ENCODE measurements around the gene TNRC6A. TPM values are rescaled to one million over a fixed set of nuclear protein-coding genes. Genes with fewer than 3 reads are reported as not detected.

The TNRC6A gene
- total RNA-seq, 2 experiments from 2014 or later = 27.7 to 28.9 TPM

DNA sequence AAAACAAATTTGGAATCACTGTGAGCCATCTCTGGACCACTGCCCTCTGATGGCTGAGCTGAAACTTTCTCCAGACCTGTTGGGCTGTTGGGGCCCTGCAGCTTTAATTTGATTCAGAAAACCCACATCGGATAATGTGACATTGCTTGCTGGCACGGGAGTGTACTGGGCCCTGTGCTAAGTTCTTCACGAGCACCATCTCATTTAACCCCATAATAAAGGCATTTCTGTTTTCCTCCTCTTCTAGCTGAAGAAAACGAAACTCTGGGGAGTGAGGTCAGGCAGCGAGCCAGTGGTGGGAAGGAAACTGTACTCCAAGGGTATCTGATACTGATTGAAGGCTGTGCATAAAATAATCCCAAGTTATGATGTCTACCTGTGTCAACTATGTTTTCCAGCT, 34.5 kb upstream of the TNRC6A start:
- no peak for DNase-seq
- ChIA-PET CTCF (no interaction called here), POLR2A (no interaction called here)
- Mint-ChIP-seq H3K4me3 (no peak overlapping the region), H3K36me3 (ENCODE audit: low read depth) (no peaks in the 10 kb centered on the region), H3K9me3 (no peaks in the 10 kb centered on the region), H3K27ac (no peak overlapping the region), H3K27me3 (peaks cover 1% of the 10 kb centered on the region), H3K4me1 (ENCODE audit: low read depth) (no peaks in the 10 kb centered on the region)
- no peak for ATAC-seq
- TF ChIP-seq, protein P1, sequence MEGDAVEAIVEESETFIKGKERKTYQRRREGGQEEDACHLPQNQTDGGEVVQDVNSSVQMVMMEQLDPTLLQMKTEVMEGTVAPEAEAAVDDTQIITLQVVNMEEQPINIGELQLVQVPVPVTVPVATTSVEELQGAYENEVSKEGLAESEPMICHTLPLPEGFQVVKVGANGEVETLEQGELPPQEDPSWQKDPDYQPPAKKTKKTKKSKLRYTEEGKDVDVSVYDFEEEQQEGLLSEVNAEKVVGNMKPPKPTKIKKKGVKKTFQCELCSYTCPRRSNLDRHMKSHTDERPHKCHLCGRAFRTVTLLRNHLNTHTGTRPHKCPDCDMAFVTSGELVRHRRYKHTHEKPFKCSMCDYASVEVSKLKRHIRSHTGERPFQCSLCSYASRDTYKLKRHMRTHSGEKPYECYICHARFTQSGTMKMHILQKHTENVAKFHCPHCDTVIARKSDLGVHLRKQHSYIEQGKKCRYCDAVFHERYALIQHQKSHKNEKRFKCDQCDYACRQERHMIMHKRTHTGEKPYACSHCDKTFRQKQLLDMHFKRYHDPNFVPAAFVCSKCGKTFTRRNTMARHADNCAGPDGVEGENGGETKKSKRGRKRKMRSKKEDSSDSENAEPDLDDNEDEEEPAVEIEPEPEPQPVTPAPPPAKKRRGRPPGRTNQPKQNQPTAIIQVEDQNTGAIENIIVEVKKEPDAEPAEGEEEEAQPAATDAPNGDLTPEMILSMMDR (IDR thresholded peaks at IDR 0.05) = no peak
- intact Hi-C loops (cut with micrococcal nuclease) = no loop called here

DNA sequence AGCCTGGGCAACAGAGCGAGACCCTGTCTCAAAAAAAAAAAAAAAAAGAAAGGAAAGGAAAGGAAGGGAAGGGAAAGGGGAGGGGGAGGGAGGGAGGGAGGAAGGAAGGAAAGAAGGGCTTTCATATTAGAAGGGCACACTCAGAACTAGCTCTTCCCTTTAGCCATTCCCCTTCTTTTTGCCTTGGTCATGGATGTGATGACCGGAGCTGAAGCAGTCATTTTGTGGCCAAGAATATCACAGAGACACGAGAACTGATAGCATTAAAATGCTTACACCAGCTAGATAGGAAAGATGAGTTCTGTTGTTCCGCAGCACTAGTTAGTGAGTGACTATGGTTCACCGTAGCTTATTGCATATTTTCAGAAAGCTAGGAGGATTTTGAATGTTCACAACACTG, 32.8 kb upstream of the TNRC6A start:
- POLR2A ChIA-PET = no interaction called here
- H3K36me3 Mint-ChIP-seq (ENCODE audit: low read depth) = no peaks in the 10 kb centered on the region
- intact Hi-C loops (cut with micrococcal nuclease) = no loop called here
- DNase-seq (no peak), ATAC-seq (no peak)
- no peak overlapping the region for H3K4me3 Mint-ChIP-seq
- no peaks in the 10 kb centered on the region for H3K9me3 Mint-ChIP-seq
- no peak overlapping the region for H3K27ac Mint-ChIP-seq
- CTCF ChIA-PET = interaction anchor here (1.2 kb wide), 1 partner anchor 27 kb away, joined by 3 read pairs; no protein-coding TSS in a partner anchor
- TF ChIP-seq, protein P1 (IDR thresholded peaks at IDR 0.05) = no peak
- H3K4me1 Mint-ChIP-seq (ENCODE audit: low read depth) = no peaks in the 10 kb centered on the region
- H3K27me3 Mint-ChIP-seq = peaks cover 5% of the 10 kb centered on the region

DNA sequence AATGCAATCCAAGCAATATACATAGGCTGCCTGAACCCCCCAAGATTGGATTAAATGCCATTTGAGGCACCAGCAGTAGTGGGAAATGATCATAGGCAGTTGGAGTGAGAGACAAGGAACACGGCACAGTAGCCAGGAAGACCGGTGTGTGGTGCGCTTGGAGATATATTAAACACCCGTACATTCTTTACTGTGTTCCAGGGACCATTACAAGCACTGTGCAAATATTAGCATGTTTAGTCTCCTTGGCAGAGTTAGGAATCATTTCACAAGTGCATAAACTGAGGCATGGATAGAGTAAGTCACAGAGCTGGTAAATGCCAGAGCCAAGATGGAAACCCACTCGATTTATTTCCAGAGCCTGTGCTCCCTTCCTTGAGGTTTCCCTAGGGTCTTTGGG, 31.1 kb upstream of the TNRC6A start:
- TF ChIP-seq, protein P1 (IDR thresholded peaks at IDR 0.05) = no peak
- ATAC-seq = no peak
- H3K36me3 Mint-ChIP-seq (ENCODE audit: low read depth) = no peaks in the 10 kb centered on the region
- ChIA-PET CTCF (no interaction called here), POLR2A (no interaction called here)
- no peak overlapping the region for H3K4me3 Mint-ChIP-seq
- intact Hi-C loops (cut with micrococcal nuclease) = no loop called here
- no peaks in the 10 kb centered on the region for H3K9me3 Mint-ChIP-seq
- H3K27ac Mint-ChIP-seq = no peak overlapping the region
- no peaks in the 10 kb centered on the region for H3K4me1 Mint-ChIP-seq (ENCODE audit: low read depth)
- no peak for DNase-seq
- H3K27me3 Mint-ChIP-seq = peaks cover 8% of the 10 kb centered on the region

DNA sequence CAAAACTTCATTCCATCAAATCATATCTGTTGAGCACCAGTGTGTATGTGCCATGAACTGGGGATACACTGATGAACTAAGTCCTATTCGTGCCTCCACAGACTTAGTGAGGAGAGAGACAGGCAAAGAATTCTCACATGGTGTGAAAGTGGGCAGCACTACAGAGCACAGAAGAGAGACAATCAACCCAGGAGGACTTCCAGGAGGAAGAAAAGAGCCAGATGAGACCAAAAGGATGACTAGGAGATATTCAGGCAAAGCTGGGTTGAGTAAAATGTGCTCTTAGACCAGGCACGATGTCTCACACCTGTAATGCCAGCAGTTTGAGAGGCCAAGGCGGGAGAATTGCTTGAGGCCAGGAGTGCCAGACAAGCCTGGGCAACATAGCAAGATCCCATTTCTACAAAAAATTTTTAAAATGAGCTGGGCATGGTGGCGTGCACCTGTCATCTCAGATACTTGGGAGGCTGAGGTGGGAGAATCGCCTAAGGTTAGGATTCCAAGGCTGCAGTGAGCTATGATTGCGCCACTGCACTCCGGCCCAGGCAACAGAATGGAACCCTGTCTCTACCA, 30.2 kb upstream of the TNRC6A start:
- ATAC-seq (no peak), DNase-seq (no peak)
- POLR2A ChIA-PET = no interaction called here
- Mint-ChIP-seq H3K9me3 (no peaks in the 10 kb centered on the region), H3K36me3 (ENCODE audit: low read depth) (no peaks in the 10 kb centered on the region), H3K4me1 (ENCODE audit: low read depth) (no peaks in the 10 kb centered on the region), H3K27me3 (peaks cover 7% of the 10 kb centered on the region), H3K27ac (no peak overlapping the region), H3K4me3 (no peak overlapping the region)
- intact Hi-C loops (cut with micrococcal nuclease) = no loop called here
- TF ChIP-seq, protein P1 (IDR thresholded peaks at IDR 0.05) = no peak
- CTCF ChIA-PET = no interaction called here

DNA sequence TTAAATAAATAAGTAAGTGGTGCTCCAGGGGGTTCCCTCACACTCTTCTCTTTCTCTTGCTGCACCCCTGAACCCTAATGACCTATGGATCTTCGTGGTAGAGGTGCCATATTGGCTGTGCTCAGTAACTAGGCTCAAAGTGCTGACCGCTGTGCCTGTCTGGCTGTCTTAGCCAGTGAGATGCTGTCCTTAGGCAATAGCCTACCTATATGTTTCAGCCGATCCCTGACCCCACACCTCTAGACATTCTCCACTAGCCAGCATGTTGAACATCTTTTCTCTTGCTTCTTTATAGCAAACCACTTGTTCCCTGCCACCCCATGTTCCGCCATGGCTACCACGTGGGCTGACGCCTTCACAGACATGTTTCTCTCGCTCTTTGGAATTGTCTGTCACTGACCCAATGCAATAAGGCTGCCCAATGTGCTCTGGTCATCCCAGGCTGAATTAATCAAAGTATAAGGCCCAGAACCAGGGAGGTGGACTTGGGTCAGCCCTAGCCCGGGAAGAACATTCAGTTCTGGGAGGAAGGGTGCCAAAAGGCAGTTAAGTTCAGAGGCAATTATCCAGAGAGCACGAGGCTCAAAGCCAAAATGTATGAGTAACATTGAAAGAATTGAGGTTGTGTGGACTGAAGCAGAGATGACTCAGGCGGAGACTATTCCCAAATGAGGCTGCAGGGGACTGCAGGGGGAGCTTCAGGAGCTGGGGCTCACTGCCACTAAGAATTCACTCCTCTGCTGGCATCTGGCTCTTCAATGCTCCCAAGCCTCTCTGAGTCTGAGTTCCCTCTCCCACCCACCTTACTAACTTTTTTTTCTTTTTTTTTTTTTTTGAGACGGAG, 28.7 kb upstream of the TNRC6A start:
- H3K27ac Mint-ChIP-seq = no peak overlapping the region
- H3K9me3 Mint-ChIP-seq = no peaks in the 10 kb centered on the region
- ATAC-seq (no peak), DNase-seq (no peak)
- ChIA-PET CTCF (no interaction called here), POLR2A (no interaction called here)
- no peaks in the 10 kb centered on the region for H3K36me3 Mint-ChIP-seq (ENCODE audit: low read depth)
- TF ChIP-seq, protein P1 (IDR thresholded peaks at IDR 0.05) = no peak
- H3K4me1 Mint-ChIP-seq (ENCODE audit: low read depth) = no peaks in the 10 kb centered on the region
- H3K4me3 Mint-ChIP-seq = no peak overlapping the region
- peaks cover 7% of the 10 kb centered on the region for H3K27me3 Mint-ChIP-seq
- intact Hi-C loops (cut with micrococcal nuclease) = no loop called here

All from activated CD8-positive, alpha-beta T cell treated with anti-CD3 and anti-CD28 coated beads for 36 hours (primary cell).